ENCODE results near the gene DCANP1.

The DCANP1 gene

DNA sequence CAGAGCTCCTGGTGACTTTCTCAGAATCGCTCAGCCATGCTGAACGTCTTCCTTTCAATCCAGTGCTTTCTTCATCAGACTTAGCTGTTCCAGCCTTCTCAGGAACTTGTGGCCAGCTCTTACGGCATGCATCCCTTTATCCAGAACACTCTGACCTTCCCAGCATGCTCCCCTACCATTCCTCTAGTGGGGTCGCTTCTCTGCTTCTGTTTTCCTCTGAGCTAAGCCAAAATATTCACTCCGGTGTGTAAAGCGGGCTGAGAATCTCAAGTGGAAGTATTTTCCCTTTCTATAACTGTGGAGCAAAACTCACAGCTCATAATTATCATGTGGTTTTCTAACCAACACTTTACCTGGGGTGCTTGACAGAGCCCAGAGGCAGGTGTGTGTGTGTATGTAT is 6.2 kb downstream of the DCANP1 start:
- FAIRE-seq = no peak

DNA sequence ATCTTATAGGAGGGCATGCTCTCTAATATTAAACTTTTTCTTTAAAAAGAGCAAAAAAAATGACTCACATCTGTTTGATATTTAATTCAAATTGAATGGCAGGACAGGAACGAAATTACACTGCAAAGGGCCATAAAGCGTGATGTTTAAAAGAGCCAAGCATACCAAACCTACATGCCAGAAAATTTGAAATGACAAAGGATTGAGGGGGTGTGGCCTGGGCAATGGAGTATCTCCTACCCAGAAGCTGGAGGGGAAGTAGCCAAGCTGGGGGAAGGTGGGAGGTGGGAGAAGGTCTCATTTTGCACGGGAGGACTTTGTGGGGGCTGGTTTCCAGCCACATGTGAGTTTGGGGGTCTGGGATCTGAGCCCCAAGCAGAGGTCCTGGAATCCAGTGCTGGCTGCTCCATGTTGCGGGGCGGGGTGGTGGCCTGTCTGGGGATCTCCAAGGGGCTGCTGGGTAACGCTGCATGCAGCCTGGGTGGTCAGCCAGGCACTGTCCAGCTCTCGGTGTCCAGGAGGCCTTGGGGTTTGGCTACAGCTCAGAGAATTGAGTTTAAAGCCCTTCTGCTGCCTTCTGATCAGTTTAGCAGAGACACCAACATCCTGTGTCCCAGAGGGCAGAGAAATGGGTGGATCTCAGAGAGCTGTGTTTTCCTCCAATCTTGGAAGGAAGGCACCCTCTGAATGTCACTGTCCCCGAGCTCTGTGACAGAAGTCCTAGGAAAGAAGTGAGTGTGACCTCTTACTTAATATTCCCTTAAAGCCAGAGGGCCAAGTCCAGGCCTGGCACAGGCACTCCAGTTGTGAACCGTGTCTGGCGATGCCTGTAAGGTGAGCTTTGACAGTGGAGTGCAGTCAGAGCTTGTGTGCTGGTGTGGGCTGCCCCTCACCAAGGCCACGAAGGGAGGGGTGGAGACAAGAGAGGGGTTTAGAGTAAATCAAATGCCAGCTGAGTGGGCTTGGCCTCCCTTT is 7.6 kb downstream of the DCANP1 start:
- no peak for FAIRE-seq

DNA sequence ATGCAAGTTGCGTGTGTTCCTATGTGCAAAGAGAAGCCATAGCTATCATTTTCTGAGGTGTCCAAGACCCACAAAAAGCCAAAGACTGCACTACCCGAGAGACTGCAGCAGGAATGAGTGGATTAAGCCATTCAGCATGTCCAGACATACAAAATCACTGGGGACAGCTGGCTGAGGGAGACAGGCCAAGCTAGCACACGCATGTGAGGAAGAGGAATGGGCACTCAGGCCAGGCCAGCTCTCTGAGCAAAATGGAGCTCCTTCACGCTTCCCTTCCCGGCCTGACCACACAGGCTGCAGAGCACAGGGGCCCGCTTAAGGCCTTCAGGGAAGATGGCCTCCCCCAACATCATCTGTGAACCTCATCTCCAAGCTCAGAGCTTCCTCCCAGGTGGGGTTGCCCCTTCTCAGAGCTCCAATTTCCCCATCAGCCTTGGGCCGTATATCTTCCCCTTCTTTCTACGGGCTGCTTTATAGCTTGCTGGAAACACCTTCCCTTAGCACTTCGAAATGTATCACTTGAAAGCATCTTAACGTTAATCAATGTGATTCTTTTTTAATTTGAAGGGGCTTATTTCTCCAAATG is 8.4 kb downstream of the DCANP1 start:
- FAIRE-seq = no peak

DNA sequence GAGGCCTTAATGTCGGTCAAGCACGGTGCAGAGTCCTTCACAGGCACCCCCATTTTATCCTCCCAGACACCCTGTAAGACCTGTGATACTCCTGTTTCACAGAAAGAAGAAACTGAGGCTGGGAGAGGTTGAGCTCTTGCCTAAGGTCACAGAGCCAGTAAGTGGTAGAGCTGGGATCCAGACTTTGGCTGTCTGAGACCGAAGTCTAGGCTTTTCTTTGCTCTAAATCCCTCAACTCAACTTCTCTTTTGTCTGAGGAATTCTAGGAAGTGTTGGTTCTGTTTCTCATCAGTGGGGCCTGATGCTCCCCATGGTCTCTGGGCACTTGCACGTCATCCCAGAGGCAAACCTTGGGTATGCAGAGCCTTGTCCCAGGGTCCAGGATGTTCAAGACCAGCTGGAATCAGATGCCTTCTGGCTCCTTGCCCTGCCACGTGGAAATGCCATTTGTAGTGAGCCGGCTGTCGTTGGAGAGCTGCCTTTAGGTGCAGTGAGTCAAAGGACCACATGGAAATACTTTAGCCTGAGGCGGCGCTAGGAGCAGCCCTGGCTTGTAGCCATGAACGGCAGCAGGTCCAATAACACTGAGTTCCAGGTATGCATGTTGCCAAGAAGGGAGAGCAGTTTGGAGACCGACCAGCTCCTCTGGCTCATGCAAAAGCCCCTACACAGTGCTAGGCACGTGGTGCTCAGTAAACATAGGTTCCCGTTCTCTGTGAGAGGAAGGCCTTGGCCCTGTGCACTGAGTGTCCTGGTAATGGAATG is 9.2 kb downstream of the DCANP1 start:
- no peak for FAIRE-seq

DNA sequence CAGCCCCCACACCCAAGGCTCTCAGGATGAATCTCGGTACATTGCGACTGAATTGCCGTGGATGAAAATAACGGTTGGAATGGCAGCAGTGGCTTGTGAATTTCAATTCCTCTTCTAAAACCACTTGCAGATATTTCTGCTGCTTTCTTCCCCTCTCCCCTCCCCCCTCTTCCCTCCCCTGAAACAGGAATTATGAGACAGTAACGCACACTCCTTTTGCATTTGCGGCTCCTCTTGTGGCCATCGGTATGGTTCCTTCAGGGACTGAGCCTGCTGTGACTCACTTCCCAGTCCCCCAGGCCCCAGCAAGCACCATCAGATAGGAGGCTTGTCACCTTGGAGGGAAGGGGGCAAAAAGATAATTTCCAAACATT is 9.7 kb downstream of the DCANP1 start:
- no peak for FAIRE-seq

DNA sequence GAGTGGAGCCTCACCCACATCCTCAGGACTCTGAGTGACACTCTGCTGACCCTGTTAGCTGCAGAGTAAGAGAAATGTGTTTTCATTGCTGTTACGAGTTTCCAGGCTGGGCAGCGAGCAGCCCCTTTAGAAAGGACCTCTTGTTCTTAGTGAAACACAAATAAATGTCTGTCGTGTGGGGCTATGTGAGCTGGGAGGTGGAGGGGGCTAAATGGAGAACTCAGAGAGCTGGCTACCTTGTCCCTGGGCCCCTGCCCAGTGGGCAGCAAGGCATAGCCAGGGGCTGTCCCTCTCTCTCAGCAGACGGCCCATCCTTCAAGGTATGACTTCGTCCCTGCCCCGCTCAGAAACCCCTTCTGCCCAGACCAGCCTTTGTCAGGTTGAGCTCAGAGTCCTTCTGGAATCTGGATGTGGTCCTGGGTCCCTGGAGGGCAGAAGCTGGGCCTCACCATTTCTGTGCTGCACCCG is 10.2 kb downstream of the DCANP1 start:
- no peak for FAIRE-seq

DNA sequence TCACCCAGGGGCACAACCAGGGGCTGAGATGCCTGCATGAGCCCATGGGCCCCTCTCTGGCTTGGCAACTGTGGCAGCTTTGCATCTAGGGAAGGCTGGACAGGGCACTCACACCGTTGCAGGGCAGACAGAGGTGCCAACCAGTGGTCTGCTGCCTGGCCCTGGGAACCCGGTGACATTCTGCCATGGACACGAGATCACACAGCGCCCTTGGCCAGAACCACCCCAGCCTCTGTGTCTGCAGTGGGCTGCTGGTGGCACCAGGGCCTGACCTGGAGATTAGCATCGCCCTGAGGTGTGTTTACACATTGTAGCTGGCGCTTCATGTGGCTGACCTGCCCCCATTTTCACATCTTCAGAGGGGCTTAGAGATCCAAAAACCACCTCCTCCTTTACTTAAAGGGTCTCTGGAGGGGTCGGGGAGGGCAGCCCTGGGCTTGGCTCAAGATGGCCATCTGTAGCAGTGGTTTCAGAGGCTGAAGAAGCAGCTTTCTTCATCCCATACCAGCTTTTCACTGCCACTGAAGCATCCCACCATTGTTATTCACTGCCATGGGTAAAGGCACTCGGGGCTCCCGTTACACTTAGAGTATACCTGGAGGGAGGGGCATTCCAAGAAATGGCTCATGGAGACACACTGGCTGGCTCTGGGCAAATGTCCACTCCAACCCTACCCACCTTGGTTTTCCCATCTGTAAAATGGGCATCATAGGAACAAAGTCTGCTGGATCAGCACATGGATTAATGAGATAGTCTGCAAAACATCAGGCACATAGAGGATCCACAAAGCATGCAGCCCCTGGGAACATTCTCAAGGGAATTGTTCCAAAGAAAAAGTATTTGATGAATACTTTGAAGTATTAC is 11.4 kb downstream of the DCANP1 start:
- no peak for FAIRE-seq

DNA sequence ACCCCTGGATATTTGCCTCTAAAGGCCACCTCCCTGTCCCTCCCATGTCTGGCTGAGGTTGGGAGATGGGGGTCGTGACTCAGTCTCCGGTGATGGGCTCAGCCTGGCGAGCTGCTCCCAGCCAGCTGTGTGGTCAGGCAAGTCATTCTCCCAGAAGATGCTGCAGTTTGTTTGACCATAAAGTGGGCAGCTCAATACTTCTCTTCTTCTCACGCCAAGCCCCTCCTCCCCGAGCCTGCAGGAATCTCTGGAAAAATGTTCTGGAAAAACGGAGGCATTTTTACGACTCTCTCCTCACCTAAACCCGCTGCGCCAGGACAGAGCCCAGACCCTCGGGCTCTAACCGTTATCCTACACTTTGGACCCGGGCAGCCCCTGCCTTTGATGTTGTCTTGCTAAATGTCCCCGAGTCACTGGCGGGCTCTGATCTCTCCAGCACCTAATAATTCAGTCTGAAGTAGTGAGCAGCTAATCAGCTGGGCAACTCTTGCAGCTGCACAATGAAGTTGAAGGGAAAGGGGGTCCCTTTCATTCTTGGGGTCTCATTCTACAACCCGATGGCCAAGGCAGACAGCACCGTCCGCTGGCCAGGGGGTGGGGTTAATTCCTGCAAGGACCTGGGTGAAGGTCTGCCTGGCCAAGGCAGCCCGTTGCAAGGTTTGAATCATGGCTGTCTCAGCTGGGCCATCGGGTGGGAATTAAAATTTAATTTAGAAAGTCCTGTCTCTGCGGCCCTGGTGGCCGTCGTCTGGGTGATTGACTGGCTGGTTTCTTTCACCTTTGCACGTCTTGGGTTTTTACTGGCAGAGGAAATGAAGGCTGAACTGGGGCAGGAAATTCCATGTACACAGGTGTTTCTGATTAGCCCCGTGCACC is 12.3 kb downstream of the DCANP1 start:
- no peak for FAIRE-seq

DNA sequence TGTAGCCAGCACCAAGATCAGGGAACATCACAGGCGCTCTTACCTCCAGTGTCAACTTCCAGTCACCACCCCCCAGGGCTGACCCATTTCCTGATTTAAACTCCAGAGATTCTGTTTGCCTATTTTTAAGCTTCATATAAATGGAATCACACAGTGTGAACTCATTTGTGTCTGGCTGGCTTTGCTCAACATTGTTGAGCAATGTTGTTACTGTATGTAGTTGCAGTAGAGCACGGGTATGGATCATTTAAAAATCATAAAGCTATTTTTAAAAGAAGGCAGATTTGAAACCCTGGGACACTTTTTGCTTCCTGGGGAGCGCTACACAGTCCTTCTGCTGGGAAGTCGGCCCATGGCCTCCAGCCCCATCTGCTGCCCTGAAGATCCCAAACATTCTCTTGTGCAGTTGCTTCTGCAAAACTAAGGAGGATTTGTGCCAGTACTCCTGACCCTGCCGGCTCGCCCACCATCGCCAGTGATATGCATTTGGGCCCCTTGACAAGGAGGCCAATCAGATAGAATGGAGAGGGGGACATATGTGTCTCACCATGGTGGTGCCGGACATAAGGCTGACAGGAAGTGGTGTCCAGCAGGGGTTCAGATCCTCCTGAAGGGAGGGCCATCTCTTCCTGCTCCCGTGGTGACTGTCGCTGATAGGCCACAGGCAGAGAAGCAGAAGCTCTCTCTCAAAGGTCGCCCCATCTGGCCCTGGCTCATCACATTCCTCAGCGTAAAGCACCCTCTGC is 13.3 kb downstream of the DCANP1 start:
- no peak for FAIRE-seq

DNA sequence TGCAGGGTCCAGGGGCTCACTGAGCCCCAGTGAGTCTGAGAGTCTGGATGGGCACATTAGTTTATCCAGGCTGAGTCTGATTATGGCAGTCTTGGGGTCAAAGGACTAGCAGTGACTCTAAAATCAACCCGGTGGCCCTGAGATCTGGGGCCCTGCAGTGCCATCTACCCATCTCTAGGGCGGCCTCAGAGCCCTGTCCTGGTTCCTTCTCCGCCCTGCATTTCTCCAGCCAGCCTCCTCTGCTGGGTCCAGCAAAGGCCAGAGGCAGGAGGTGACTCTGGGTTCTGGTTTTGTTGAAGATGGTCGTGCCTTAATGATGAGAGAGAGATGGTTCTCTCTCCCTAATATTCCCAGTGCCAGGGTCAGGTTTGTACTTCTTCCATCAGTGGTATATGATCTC is 15.0 kb downstream of the DCANP1 start:
- no peak for FAIRE-seq

DNA sequence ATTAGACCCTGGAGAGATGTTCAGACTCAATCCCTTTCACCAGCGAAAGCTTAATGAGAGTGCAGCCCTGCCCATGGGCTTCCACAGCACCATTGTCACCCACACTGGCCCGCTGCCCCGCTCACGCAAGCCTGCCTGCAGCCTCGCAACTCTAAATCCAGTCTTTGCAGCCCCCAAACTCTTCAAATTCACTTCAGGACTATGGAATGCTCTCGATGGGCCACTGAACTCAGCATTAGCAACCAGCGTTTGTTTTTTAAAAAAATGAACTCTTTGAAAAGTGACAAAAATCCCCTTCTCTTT is 17.1 kb downstream of the DCANP1 start:
- no peak for FAIRE-seq

DNA sequence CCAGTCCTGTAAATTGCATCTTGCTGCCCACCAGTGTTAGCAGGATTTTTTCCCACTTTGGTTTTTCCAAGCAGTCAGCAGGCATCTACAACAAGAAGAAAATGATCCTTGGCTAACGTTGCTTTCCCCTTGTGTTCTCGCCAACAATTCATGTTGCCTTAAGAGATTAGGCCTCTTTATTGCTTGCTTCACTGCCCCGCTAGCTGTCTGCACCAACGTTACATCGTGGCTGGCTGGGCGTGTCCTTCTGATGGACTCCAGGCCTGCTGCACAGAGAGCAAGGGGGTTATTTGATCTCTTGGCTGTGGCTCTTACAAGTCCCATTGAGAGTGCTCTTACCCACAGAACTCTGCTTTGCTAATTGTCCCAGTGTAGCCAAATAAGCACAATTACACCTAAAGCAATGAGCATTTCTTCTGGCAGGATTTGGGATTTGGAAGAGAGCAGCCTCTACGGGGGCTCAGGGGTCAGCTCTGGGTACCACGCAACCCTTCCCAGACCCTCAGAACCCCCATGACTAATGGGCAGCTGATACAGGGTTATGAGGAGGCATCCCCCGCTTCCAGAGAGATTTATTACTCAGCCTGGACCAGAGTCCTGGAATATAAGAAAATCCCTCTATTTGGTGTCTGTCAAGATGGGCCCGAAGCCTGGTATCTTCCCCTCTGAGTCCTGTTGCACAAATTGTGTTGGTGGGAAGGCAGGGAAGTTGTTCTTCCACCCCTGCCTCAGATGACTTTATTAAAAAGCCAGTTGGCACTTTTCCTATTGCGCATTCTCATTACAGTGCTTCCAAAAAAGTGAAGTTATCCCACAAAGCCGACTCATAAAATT is 17.6 kb downstream of the DCANP1 start:
- no peak for FAIRE-seq

DNA sequence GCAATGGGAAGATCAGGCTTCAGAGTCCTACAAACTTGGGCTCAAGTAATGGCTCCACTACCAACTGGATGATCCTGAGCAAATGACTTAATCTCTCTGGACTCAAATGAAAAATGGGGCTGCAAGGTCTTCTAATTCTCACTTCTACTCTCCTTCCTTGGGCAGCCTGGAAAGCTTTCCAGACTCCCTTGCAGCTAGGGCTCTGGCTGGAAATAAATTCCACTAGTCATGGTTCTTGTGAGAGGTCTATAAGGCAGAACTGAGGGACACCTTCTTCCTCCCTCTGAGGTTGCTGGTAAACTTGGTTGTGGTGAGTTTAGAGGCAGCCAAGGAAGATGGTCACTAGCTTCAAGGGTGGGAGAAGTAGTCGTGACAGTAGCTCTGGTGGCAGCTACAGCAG is 18.6 kb downstream of the DCANP1 start:
- no peak for FAIRE-seq

DNA sequence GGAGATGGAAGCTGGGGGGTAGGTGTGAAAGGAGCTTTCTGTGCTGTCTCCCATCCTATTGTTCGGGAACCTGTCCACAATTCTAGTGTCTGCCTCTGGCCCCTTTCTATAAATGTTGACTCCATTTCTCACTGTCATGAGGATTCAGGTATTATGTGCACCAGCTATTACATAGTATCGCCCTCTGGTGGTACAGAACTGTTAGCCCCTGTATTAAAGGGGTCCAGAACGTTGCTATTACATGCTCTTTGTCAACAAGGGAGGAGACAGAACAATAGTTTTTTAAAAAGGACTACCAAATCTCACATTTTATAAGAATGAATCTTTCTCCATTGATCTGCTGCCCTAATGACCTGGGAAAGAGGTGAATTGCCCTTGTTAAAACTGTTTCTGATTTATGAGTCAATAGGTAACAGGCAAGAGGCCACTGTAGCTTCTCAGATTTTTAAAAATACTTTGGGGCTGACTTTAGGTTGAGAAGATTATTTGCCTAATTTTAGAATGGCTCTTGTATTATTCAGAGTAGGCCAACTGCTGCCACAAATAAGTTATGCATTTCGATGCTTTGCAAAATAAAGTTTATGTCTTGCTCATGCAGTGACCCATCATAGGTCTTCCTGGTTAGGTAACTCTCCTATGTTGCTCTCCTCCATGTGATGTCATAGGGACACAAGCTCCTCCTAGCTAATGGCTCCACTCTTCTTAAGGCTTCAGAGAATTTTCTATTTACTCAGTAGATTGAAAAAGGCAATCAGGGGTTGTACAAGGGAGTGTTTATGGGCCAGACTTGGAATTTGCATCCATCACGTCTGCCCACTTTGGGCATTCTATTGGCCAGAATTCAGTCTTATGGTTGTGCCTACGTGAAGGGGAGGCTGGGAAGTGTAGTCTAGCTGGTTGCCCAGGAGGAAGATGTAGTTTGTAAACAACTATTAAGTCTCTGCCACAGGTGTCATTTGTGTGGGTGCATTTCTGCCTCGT is 20.8 kb downstream of the DCANP1 start:
- FAIRE-seq = no peak

DNA sequence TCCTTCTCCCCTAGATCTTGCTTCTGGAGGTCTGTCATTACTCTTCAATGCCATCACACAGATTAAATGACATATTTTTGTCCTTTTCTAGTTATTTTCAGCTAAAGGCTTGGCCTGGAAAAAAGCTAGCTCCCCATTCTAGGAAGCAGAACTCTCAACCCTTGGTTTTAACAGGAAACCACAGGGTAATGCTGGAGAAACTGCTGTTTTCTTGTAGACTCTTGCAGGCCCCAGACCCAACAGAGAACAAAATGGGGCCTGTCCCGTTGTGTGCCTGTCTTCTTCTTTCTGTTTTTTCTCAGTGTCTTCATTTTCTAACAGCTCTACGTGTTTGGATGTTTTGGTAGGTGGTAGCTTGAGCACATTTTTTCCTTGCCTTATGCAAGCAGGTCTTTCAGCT is 21.5 kb downstream of the DCANP1 start:
- FAIRE-seq = no peak

DNA sequence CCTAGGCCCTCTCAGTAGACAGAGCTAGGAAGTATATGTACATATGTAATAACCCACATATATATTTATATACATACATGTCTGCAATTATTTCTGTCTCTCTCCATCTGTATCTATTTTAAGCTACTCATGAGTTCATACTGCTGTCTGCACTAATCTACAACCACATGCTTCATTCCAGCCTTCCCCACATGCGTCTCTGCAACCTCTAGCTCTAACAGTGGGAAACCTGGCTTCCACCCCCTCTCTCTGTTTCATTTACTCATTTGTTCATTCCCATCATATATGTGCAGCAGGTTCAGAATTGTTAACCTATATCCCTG is 23.3 kb downstream of the DCANP1 start:
- FAIRE-seq = no peak

DNA sequence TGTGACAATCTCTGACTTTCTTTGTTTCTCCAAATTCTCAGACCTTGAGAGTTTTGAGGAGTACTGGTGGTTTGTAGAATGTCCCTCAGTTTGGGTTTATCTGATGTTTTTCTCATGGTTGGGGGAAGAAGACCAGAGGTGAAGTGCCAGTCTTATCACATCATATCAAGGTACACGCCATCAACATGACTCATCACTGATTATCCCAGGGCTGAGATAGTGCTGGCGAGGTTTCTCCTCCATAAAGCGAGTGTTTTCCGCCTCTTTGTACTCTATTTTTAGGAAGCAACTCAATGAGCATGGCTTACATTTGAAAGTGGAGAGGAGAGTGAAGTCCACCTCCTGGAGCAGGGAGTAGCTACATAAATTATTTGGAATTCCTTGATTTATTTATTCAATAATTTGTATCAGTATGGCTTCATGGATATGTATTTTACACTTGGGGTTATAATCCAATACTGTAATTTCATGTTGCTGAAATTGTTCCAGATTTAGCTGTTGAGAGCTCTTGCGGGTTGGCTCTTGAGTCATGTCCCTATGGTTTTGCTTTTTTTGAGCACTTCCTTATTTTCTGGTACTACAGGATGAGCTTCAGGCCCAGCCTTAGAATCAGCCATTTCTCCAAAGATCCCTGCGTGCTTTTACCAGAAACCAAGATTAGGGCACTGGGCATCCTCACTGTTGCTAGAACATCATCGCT is 23.9 kb downstream of the DCANP1 start:
- FAIRE-seq = no peak

DNA sequence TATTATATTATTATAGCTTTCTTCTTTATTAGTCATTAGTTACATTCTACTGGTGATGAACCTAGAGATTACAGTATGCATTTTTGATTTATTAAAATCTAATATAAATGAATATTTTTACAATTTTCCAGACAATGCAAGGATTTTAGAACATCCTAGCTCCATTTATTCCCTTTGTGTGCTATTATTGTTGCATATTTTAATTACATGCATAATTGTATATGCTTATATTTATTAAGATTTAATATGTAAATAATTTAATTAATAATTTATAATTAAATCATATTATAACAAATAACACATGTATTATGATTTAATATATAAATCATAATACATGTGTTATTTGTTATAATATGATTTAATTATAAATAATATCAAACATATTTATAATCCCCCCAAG is 24.7 kb downstream of the DCANP1 start:
- peak; percentile 57 for FAIRE-seq

Data from colon (tissue), 2 donors.